IPS-NIHi11 (cell line): ENCODE measurements around the gene ACTN1.
A peak's percentile ranks its signal among the peaks of the same experiment; 100 is the strongest.
"Not testable (repeated sequence)": the region's sequence is repeated elsewhere in the genome, so short reads cannot be mapped to it uniquely, and the experiment has no call there.

ENCODE experiments used
- DNase-seq: peaks from one replicate; pipeline ENCODE4 v3.0.0; 2012; ENCODE audit warnings: mixed read lengths, low spot score

The ACTN1 gene

GRCh38 chr14:68986926-68987652, 8.0 kb upstream of the ACTN1 start:
- DNase-seq: no peak

- DNase-seq: no peak
Observed at GRCh38 chr14:68986225-68986624, 7.1 kb upstream of the ACTN1 start.

GRCh38 chr14:68984686-68985085, 5.6 kb upstream of the ACTN1 start:
- DNase-seq: no peak

- DNase-seq: no peak
Observed at GRCh38 chr14:68983191-68983590, 4.1 kb upstream of the ACTN1 start.

GRCh38 chr14:68982581-68982980, 3.5 kb upstream of the ACTN1 start:
- DNase-seq: no peak

- DNase-seq: no peak
Observed at GRCh38 chr14:68981539-68981976, 2.5 kb upstream of the ACTN1 start.

GRCh38 chr14:68981139-68981538, 2.0 kb upstream of the ACTN1 start:
- no peak for DNase-seq

- DNase-seq: peak; percentile 71
Observed at GRCh38 chr14:68979722-68980451, 785 bp upstream of the ACTN1 start.

- peak; percentile 84 for DNase-seq
Observed at GRCh38 chr14:68978172-68978911, 760 bp downstream of the ACTN1 start.

- peak; percentile 69 for DNase-seq
Observed at GRCh38 chr14:68977718-68978171, 1.4 kb downstream of the ACTN1 start.

- DNase-seq: no peak
Observed at GRCh38 chr14:68977180-68977717, 1.9 kb downstream of the ACTN1 start.

- DNase-seq: no peak
Observed at GRCh38 chr14:68976160-68977067, 2.7 kb downstream of the ACTN1 start.

GRCh38 chr14:68975667-68976066, 3.4 kb downstream of the ACTN1 start:
- no peak for DNase-seq

GRCh38 chr14:68974759-68975347, 4.2 kb downstream of the ACTN1 start:
- DNase-seq: no peak

- DNase-seq: no peak
Observed at GRCh38 chr14:68973639-68974038, 5.5 kb downstream of the ACTN1 start.

GRCh38 chr14:68973219-68973565, 5.9 kb downstream of the ACTN1 start:
- DNase-seq: not testable (repeated sequence)

GRCh38 chr14:68972507-68973218, 6.4 kb downstream of the ACTN1 start:
- no peak for DNase-seq

GRCh38 chr14:68971411-68972035, 7.6 kb downstream of the ACTN1 start:
- no peak for DNase-seq

GRCh38 chr14:68970736-68971135, 8.4 kb downstream of the ACTN1 start:
- DNase-seq: no peak

- DNase-seq: no peak
Observed at GRCh38 chr14:68970038-68970612, 9.0 kb downstream of the ACTN1 start.
